Right lung (tissue), 5 donors: Measurements from ENCODE around the gene MAN1A1. TPM values are rescaled to one million over a fixed set of nuclear protein-coding genes. Genes with fewer than 3 reads are reported as not detected.

Experiments used
- DNase-seq, 2 donors: peaks; one replicate each; pipeline ENCODE4 v3.0.0-alpha.2; 2013
- polyA plus RNA-seq, 5 donors: library from polyadenylated mRNA; unstranded; fragments of 120-200 nt; gene quantifications; one replicate each; pipeline versions ENCODE4 v1.2.1 to v1.2.3, GENCODE V29; 2013; ENCODE audit warnings: inconsistent platforms in 1 of 5, low replicate concordance in 1 of 5; ENCODE audit not compliant: insufficient read length in 5 of 5, insufficient read depth in 1 of 5

The MAN1A1 gene
- polyA plus RNA-seq, 5 donors = 35.8 to 72.9 (median 65.1) TPM

GRCh38 chr6:119273272-119274196 is 76.0 kb downstream of the MAN1A1 start:
- peak; percentile 70 to 71 for DNase-seq

DNA sequence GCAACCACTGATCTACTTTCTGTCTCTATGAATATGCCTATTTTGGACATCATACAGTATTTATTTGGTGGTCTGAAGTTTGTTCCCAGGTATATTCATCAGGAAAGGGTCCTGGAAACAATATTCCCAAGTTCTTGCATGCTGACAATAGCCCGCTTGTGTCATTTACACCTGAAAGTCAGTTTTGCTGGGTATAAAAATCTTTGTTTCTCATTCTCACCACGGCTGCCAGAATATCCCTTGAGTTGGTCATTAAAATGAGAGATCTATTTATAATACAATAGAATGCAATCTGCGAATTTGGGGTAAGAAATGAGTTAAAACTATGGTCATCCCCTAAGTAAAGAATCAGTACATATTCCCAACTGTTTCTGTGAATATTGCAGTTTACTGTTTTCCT is 79.0 kb downstream of the MAN1A1 start:
- no peak for DNase-seq

- DNase-seq = no peak
Measured at GRCh38 chr6:119269266-119270103, 80.1 kb downstream of the MAN1A1 start.

- DNase-seq = peak in 1 of 2 donors; percentile 48
Measured at GRCh38 chr6:119267126-119267905, 82.2 kb downstream of the MAN1A1 start.

DNA sequence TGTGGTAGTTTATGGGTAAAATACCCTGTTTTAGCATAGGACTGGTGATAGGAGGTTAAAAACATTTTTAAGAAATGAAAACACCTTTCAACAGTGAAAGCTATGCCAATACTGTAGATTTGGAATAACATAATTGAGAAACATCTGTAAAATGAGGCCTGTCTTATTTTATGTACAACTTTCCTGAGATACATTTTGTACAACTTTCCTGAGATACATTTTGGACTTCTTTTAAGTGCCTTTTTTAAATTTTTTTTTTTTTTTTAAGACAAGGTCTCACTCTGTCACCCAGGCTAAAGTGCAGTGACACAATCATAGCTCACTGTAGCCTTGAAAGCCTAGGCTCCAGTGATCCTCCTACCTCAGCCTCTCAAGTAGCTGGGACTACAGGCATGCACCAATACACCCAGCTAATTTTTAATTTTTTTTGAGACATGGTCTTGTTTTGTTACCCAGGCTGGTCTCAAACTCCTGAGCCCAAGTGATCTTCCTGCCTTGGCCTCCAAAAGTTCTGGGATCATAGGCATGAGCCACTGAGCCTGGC is 84.6 kb downstream of the MAN1A1 start:
- DNase-seq = no peak

- DNase-seq = no peak
Measured at GRCh38 chr6:119262612-119263011, 86.9 kb downstream of the MAN1A1 start.

GRCh38 chr6:119261944-119262284 is 87.6 kb downstream of the MAN1A1 start:
- no peak for DNase-seq

DNA sequence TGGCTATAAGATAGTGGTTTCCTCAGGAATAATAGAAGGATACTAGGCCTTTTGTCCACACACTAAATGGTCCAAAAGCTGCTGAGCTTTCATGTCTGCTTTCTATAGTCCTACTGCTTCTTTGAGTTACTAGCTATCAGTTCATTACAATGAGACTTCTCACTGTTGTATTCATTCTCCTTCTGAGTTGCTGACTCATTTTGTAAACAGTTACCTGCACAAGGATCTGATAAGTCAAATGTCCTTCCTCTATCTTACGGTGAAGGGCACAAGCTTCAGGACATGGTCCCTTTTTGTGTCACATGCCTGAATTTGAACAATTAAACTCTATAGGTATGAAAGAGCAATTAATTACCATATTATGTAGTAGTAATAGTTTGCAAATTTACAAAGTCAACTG is 90.5 kb downstream of the MAN1A1 start:
- DNase-seq = no peak

GRCh38 chr6:119257726-119258125 is 91.8 kb downstream of the MAN1A1 start:
- no peak for DNase-seq

DNA sequence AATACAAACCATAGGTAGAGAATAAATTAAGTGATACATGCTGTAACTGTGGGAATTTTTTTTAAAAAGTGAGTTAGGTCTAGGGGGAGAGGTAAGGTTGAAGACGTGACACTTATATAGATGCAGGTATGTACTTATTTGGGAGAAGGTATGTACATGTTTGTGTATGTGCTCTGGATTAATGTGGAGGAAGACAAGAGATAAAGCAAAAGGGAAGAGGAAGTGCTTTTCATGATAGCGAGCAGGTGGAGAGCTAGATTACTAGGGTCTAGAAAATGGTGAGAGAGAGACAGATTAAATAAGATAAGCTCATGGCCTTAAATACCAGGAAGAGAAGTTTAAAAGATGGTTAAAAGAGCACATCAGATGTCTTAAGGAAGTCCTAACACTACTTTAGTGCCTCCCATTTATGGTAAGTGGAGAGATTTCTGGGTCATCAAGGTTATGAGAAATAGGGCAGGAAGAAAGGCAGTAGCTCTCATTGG is 92.5 kb downstream of the MAN1A1 start:
- no peak for DNase-seq

- DNase-seq = no peak
Measured at GRCh38 chr6:119256392-119256791, 93.2 kb downstream of the MAN1A1 start.

DNA sequence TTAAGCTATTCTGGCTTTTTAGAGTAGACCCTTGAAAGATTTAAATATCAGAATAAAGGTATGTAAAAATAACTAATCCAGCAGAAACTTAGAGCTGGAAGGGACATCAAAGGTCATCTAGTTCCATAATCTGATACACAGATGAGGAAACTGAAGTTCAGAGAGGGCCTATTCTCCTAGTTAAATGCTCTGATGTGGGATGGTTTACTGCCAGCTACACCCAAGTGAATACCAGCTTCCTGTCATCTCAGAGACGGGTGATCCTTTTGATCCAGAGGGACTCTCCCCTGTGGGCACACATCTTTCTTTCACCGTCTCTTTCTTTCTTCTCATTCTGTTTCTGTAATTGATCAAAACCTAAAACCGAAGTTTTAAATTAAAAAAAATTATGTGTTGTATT is 94.1 kb downstream of the MAN1A1 start:
- DNase-seq = no peak

- no peak for DNase-seq
Measured at GRCh38 chr6:119250036-119250435, 99.5 kb downstream of the MAN1A1 start.

- no peak for DNase-seq
Measured at GRCh38 chr6:119249319-119249718, 100.2 kb downstream of the MAN1A1 start.

GRCh38 chr6:119247504-119247903 is 102.1 kb downstream of the MAN1A1 start:
- no peak for DNase-seq

DNA sequence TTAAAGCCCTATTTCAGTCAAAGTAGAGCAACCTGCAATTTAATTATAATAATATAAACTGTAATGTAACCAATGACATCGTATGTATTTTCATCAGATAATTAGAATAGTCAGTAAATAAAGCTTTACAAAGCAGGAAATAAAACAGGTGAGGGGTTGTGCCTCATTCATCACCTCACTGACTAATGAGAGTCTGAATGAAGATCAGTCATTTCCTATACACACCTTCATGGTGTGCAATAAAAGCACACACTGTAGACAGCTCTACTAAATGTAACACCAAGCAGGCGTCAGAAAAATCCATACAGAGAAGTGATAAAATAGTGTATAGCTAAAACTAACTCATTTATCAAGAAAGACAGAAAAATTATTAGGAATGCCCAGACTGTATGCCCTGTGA is 105.9 kb downstream of the MAN1A1 start:
- DNase-seq = no peak

DNA sequence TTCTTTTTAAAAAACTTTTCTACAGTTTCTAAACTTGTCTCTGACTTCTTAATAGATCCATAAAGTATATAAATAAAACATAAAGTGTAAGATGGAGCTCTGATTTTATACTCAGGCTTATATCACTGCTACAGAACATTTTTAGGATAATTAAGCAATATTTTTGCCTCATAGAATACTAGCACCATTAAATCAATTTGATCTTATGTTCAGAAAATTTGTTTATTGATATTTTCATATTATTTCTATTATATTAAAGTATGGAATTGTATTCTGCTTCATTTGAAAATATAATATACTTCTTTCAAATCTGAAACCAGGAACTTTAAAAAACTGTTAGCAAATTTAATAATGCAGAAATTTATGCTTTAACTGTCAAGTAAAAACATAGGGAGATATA is 106.5 kb downstream of the MAN1A1 start:
- DNase-seq = no peak

- no peak for DNase-seq
Measured at GRCh38 chr6:119241540-119242309, 107.8 kb downstream of the MAN1A1 start.

DNA sequence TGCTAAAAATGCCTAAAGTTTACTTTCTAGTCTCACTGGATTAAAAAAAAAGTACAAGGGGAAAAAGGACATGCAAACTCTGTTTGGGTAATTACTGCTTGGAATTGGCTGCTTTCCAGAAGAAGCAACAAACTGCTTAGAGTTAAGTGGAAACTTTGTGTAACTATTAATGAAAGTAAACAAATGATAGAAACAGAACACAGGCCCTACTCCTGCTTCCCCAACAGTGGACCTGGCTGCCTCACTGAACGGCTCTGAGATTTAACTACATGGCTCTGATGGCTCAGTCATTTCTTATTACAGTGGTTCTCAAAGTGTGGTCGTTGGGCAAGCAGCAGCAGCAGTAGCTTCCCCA is 108.5 kb downstream of the MAN1A1 start:
- DNase-seq = peak; percentile 72 to 82

DNA sequence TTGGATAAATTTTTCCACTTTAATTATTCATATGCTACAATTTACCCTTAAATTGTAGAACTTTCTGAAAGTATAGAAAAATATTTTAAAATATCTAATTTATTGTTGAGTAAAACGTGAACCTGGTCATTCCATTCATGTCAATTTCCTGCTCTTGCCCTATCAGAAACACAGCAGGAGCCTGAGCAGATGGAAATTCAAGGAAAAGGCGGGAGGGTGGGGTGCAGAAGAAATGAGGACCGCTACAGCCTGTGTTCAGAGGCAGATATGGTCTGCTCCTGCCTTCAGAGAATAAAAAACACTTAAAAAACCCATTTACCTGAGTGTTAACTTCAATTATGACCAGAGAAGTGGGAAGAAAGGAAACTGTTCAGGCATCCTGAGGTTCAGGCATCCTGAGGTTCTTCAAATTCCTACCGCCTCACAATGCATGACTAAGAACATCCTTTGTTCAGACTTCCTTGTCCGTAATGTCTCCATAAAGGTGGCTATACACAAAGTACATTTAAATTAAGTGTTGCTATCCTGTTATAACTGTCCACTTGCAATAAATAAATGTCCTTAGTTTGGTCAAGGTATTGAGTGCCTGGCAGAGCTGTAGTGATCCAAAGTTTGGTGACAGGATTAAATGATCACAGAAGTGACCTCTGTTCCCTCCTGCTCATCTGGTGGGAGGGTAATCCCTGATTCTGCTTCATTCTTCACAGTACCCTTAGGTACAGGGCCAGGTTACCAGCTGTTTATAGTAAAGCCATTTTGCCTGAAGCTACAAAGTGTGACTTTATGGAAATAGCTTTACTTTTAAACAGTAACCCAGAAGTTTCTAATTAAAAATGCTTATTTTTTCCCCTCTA is 109.1 kb downstream of the MAN1A1 start:
- no peak for DNase-seq
